ENCODE measurements around the gene LSAMP. TPM values are rescaled to one million over a fixed set of nuclear protein-coding genes. Genes with fewer than 3 reads are reported as not detected.

LSAMP gene
- total and polyA plus RNA-seq, 2 experiments from 2014 or later = 2.0 to 2.9 TPM

GRCh38 chr3:116241677-116242076, 203.6 kb downstream of the LSAMP start (continued):
- no peak for TF ChIP-seq CTCF (conservative IDR thresholded peaks at IDR 0.05; ENCODE audit: low read depth in 2 of 2)
- no peak for TF ChIP-seq ZNF114 (CRISPR knock-in tag; IDR thresholded peaks at IDR 0.05)
- TF ChIP-seq ETS1 (IDR thresholded peaks at IDR 0.05) = no peak
- TF ChIP-seq POLR2AphosphoS5 (IDR thresholded peaks at IDR 0.05; ENCODE audit: low read depth) = no peak
- no peak for TF ChIP-seq STAT1 (IDR thresholded peaks at IDR 0.05; ENCODE audit: unreplicated experiment)

GRCh38 chr3:116240261-116240660, 205.0 kb downstream of the LSAMP start:
- Mint-ChIP-seq H3K4me3 (no peak overlapping the region), H3K27ac (no peak overlapping the region), H3K9me3 (no peaks in the 10 kb centered on the region), H3K36me3 (ENCODE audit: low read depth) (no peaks in the 10 kb centered on the region), H3K27me3 (ENCODE audit: insufficient read depth, low read depth, poor library complexity) (no peaks in the 10 kb centered on the region), H3K4me1 (peaks cover 6% of the 10 kb centered on the region)
- H3K79me2 ChIP-seq (replicated peaks; ENCODE audit: insufficient read depth) = no peaks in the 10 kb centered on the region
- H3K36me3 ChIP-seq (ENCODE audit: insufficient read depth) = no peaks in the 10 kb centered on the region
- no peak overlapping the region for H2AFZ ChIP-seq
- no peaks in the 10 kb centered on the region for H3K9me2 ChIP-seq (ENCODE audit: insufficient read depth)
- TF ChIP-seq NANOG (IDR thresholded peaks at IDR 0.05; ENCODE audit: borderline replicate concordance) = no peak
- TF ChIP-seq EZH2phosphoT487 (IDR thresholded peaks at IDR 0.05; ENCODE audit: unreplicated experiment) = no peak
- TF ChIP-seq STAT1 (IDR thresholded peaks at IDR 0.05; ENCODE audit: unreplicated experiment) = no peak
- TF ChIP-seq CREB1 (CRISPR knock-in tag; IDR thresholded peaks at IDR 0.05; ENCODE audit: low read depth) = no peak
- no peak for TF ChIP-seq ZNF114 (CRISPR knock-in tag; IDR thresholded peaks at IDR 0.05)
- TF ChIP-seq ZNF462 (CRISPR knock-in tag; IDR thresholded peaks at IDR 0.05) = no peak
- no peak overlapping the region for H3K4me2 ChIP-seq
- H3K27me3 ChIP-seq (ENCODE audit: insufficient read depth) = no peaks in the 10 kb centered on the region
- H3K4me3 ChIP-seq = no peak overlapping the region
- 0 out of 2 replicates have a peak, but pooled peaks cover 5% of the 10 kb centered on the region for H3K4me1 ChIP-seq (ENCODE audit: insufficient read depth)
- H3F3A ChIP-seq (replicated peaks; ENCODE audit: low read depth) = no peaks in the 10 kb centered on the region
- ATAC-seq (no peak), DNase-seq (ENCODE audit: low spot score) (no peak)
- no peak overlapping the region for H3K27ac ChIP-seq (ENCODE audit: low read depth)
- H4K20me1 ChIP-seq (replicated peaks; ENCODE audit: insufficient read depth) = no peaks in the 10 kb centered on the region
